ENCODE data around the gene PLIN5. TPM values are rescaled to one million over a fixed set of nuclear protein-coding genes. Genes with fewer than 3 reads are reported as not detected.

PLIN5 gene
- total and polyA plus RNA-seq, 10 of the 15 experiments (the other 5 are each of a cell fraction or from before 2014, with no cell fraction given) = 0.15 to 0.33 TPM; not detected in 8

DNA sequence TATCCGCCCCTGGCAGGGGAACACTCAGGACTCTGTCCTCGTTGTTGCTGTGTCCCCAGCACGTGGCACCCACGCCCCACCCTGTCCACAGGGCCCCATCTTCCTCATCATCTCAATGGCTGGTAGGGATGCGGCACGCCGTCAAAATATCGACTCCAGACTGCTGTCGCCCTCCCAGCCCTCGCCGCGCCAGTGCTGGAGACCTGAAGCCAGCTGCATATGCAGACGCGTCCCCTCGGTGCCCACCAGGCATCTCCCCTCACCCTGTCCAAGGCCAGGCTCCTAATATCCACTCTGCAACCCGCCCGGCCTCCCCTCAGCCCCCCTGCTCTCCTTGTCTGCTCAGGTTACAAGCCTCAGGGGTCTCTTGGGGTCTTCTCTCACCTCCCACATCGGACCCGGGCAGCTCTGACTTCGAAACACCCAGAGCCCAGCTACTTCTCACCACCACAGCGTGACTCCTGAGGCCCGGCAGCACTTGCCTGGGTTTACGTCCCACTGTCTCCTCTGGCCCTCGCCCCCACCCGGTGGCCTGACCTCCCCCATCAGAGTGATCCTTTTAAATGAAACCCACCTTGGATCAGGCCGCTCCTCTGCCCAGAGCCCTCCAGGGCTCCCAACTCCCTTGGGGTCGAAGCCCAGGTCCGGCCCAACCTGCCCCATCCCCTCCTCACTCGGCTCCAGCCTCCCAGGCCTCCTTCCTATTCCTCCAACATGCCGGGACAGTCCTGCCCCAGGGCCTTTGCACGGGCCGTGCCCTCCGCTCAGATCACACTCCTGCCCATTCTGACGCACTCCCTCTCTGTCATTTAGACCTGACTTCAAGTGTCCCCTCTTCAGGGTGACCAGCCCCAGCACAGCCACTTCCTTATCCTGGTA lies 29.2 kb downstream of the PLIN5 start (continued):
- TF ChIP-seq E2F8 (IDR thresholded peaks at IDR 0.05; ENCODE audit: low read depth, partially characterized antibody) (no peak), EZH2 (IDR thresholded peaks at IDR 0.05; ENCODE audit: borderline replicate concordance, control insufficient read depth, low read depth, low read length) (no peak), ESRRA (IDR thresholded peaks at IDR 0.05; ENCODE audit: low read length) (no peak), TCF7 (IDR thresholded peaks at IDR 0.05; ENCODE audit: borderline replicate concordance) (no peak), NFYB (IDR thresholded peaks at IDR 0.05; ENCODE audit: insufficient read depth, low read depth, low read length) (no peak), LARP7 (IDR thresholded peaks at IDR 0.05) (no peak)

DNA sequence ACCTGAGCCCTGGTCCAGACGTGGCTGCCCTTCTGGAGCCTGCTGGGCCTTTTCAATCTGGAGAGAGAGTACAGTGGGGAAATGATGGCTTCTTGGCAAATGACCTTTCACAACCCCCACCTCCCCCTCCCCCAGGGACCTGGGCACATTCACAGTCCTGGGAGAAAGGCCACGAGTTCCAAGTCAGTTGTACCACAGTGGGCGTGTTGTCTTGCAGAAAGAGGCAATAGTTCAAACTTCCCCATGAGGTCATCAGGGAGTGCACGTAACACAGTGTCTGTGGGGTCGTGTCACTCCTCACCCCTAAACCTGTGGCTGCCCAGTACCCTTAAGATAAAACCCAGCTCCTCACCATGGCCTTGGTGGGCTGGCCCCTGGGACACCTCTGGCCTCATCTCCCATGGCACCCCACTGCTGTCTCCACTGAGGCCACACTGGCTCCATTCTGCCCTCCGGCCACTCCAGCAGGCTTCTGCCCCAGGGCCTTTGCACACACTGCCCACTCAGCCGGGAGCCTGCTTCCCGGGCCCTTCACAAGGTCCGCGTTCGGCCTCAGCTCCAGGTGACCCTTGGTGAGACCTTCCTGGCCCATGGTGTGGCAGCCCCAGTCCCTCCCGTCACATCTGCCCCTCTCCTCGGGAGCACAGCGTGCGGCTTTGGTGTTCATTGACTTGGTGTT lies 30.0 kb downstream of the PLIN5 start:
- RAD21 ChIA-PET (ENCODE audit: unreplicated experiment) = no interaction called here
- H3K27ac ChIP-seq (ENCODE audit: control insufficient read depth, insufficient read depth) = no peak overlapping the region

More for the DNA sequence above, 30.0 kb downstream of the PLIN5 start:
- 73% methylated on average over 15 of the region's 15 CpGs for WGBS (ENCODE audit: insufficient coverage, insufficient replicate concordance, low lambda C conversion rate, missing lambda C conversion rate)
- Histone ChIP-seq H3K4me1 (ENCODE audit: control insufficient read depth, insufficient read depth, low read length) (no peaks in the 10 kb centered on the region), H3K79me2 (ENCODE audit: control insufficient read depth, insufficient read depth, low read length) (no peaks in the 10 kb centered on the region), H3K9ac (ENCODE audit: control insufficient read depth, insufficient read depth, low read length) (no peak overlapping the region), H3K4me3 (no peak overlapping the region), H3K27me3 (replicated peaks in 1 of 2; ENCODE audit: control insufficient read depth in 2 of 2, insufficient read depth in 2 of 2, low read length in 1 of 2) (no peaks in the 10 kb centered on the region), H4K20me1 (ENCODE audit: control insufficient read depth, insufficient read depth) (no peaks in the 10 kb centered on the region), H2AFZ (ENCODE audit: control insufficient read depth, low read depth, low read length) (no peak overlapping the region), H3K4me2 (ENCODE audit: control insufficient read depth, insufficient read depth) (no peak overlapping the region), H3K9me3 (replicated peaks; ENCODE audit: control insufficient read depth, insufficient read depth, low read length) (no peaks in the 10 kb centered on the region), H3K36me3 (ENCODE audit: control insufficient read depth in 2 of 2, insufficient read depth in 2 of 2, low read length in 1 of 2) (no peaks in the 10 kb centered on the region; a peak in 1 of 4 replicates)
- FAIRE-seq (no peak), ATAC-seq (no peak), DNase-seq (ENCODE audit: low read depth, low spot score) (no peak)
- intact Hi-C loops (cut with micrococcal nuclease; ENCODE audit: unreplicated experiment) (no loop called here), in situ Hi-C loops (cut with MboI) (no loop called here)
- ChIA-PET SMC1A (ENCODE audit: uncharacterized antibody, unreplicated experiment) (no interaction called here), POLR2A (no interaction called here), CTCF (no interaction called here)
- BruUV-seq (replicated peaks) = no TSS peak
- TF ChIP-seq TCF12 (IDR thresholded peaks at IDR 0.05; ENCODE audit: low read depth, low read length) = no peak
